ENCODE data around the gene EPHB1. TPM values are rescaled to one million over a fixed set of nuclear protein-coding genes. Genes with fewer than 3 reads are reported as not detected.

The EPHB1 gene
- total RNA-seq, 4 donors from 2014 or later = 0.08 to 1.1 (median 0.72) TPM

DNA sequence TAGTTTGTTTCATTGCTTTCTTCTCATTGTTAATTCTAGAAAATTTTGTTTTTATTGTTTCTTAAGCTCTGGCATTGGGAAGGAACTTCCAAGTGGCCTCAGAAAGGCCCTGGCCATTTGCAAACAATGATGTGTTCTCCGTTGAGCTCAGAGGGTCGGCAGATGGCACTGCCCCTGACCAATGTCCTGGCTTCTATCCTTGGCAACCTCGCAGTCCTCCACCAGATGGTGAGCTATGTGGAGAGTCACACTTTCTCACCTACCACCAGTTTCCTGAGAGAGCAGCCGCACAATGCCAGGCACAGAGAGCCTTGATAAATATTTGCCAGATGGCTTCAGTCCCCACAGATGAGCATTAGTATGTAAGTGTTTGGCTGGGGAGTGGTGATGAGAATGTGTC is 343.7 kb downstream of the EPHB1 start:
- WGBS, 2 donors = 71 to 82% methylated on average over 3 to 4 of the region's 4 CpGs
- no peak overlapping the region for H3K4me3 ChIP-seq
- no peaks in the 10 kb centered on the region for H3K4me1 ChIP-seq
- DNase-seq = no peak
- TF ChIP-seq POLR2A (IDR thresholded peaks at IDR 0.05) = no peak
- TF ChIP-seq, protein P1, sequence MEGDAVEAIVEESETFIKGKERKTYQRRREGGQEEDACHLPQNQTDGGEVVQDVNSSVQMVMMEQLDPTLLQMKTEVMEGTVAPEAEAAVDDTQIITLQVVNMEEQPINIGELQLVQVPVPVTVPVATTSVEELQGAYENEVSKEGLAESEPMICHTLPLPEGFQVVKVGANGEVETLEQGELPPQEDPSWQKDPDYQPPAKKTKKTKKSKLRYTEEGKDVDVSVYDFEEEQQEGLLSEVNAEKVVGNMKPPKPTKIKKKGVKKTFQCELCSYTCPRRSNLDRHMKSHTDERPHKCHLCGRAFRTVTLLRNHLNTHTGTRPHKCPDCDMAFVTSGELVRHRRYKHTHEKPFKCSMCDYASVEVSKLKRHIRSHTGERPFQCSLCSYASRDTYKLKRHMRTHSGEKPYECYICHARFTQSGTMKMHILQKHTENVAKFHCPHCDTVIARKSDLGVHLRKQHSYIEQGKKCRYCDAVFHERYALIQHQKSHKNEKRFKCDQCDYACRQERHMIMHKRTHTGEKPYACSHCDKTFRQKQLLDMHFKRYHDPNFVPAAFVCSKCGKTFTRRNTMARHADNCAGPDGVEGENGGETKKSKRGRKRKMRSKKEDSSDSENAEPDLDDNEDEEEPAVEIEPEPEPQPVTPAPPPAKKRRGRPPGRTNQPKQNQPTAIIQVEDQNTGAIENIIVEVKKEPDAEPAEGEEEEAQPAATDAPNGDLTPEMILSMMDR (IDR thresholded peaks at IDR 0.05) = no peak
- intact Hi-C loops (cut with DNase I) = no loop called here
- H3K27me3 ChIP-seq = no peaks in the 10 kb centered on the region
- no peak overlapping the region for H3K27ac ChIP-seq
- no peaks in the 10 kb centered on the region for H3K9me3 ChIP-seq
- no peaks in the 10 kb centered on the region for H3K36me3 ChIP-seq

DNA sequence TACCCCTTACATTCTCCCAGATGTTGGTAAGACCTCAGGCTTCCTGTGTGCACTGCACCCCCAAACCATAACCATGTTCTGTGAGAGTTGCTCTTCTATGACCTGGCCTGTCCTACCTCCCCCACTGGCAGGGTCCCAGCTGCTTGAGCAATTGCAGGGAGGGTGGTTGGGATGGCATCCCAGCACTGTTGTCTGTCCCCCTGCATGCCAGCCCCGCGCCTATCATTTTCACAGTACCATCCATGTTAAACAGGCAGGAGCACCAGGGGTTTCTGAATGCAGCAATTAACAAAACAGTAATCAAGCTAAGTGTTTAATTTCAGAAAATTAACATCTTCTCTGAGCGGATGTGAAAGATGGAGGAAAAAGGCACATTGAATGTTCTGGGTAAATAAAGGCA is 345.5 kb downstream of the EPHB1 start:
- no peaks in the 10 kb centered on the region for H3K9me3 ChIP-seq
- intact Hi-C loops (cut with DNase I) = no loop called here
- no peak for DNase-seq
- WGBS, 2 donors = 87 to 91% methylated on average over 1 to 3 of the region's 3 CpGs
- H3K4me1 ChIP-seq = no peaks in the 10 kb centered on the region
- TF ChIP-seq POLR2A (IDR thresholded peaks at IDR 0.05) = no peak
- TF ChIP-seq, protein P1 (IDR thresholded peaks at IDR 0.05) = no peak
- no peaks in the 10 kb centered on the region for H3K27me3 ChIP-seq
- H3K4me3 ChIP-seq = no peak overlapping the region
- no peak overlapping the region for H3K27ac ChIP-seq
- H3K36me3 ChIP-seq = no peaks in the 10 kb centered on the region

DNA sequence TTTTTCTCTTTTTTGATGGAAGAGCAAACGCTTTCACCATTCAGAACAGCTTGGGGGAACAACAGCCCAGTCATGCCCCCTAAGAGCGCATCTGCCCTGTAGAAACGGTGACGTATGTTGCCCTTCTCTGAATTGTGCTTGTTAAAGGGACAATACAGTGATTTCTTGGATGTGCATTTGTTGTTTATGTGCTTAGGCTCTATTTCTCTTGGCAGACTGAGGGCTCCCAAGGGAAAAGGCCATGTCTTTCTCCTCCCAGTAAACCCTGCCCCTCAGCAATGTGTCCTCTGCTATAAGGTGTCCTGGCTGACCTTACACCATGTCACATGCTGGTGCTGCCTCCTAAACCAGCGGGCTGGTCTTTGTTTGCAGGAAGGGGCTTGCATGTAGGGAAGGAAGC is 346.1 kb downstream of the EPHB1 start:
- WGBS, 2 donors = 78 to 85% methylated on average over 5 of the region's 5 CpGs
- Histone ChIP-seq H3K4me3 (no peak overlapping the region), H3K27ac (no peak overlapping the region), H3K27me3 (no peaks in the 10 kb centered on the region), H3K36me3 (no peaks in the 10 kb centered on the region), H3K4me1 (no peaks in the 10 kb centered on the region), H3K9me3 (no peaks in the 10 kb centered on the region)
- TF ChIP-seq, protein P1 (IDR thresholded peaks at IDR 0.05) = no peak
- no peak for TF ChIP-seq POLR2A (IDR thresholded peaks at IDR 0.05)
- intact Hi-C loops (cut with DNase I) = no loop called here
- no peak for DNase-seq

DNA sequence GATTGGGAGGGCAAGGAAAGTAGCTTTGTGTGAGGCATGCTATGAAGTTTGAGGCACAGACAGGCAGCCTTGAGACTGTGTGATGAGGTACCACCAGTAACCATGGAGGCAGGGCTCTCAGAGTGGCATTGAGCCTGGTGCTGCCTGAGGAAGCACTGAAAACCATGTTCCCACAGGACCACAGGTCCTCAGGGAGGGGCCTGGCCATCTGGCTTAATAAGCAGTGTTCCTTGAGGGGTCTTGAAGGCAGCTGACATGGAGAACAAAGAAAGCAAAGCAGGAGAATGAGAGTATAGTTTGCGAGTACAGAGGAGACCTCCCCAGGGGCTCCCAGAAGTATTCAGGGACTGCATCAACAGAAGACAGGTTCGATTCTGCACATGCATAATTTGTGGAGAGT is 346.6 kb downstream of the EPHB1 start:
- H3K4me1 ChIP-seq = no peaks in the 10 kb centered on the region
- no peak overlapping the region for H3K4me3 ChIP-seq
- no peaks in the 10 kb centered on the region for H3K27me3 ChIP-seq
- H3K36me3 ChIP-seq = no peaks in the 10 kb centered on the region
- H3K9me3 ChIP-seq = no peaks in the 10 kb centered on the region
- H3K27ac ChIP-seq = no peak overlapping the region
- DNase-seq = no peak
- intact Hi-C loops (cut with DNase I) = no loop called here
- 52 to 67% methylated on average over 2 of the region's 2 CpGs for WGBS, 2 donors
- no peak for TF ChIP-seq POLR2A (IDR thresholded peaks at IDR 0.05)
- TF ChIP-seq, protein P1 (IDR thresholded peaks at IDR 0.05) = no peak

DNA sequence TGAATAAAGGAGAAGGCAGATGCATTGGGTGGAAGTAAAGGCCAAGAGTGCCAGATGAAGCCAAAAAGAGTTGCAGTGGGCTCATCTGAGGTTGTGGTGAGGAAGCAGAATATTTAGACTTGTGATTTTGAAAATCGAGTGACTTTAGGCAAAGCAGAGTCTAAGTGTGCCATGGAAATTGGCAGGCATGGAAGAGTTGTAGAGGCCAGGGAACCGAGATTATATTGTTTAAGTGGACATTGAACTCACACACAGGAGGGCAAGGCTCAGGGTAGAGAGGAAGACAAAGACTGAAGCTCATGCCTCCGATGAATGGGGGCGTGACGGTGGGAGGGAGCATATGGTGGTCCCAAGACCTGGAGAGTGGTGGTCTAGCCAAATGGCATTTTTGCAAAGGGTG is 347.5 kb downstream of the EPHB1 start:
- Histone ChIP-seq H3K36me3 (no peaks in the 10 kb centered on the region), H3K4me1 (no peaks in the 10 kb centered on the region), H3K27me3 (no peaks in the 10 kb centered on the region), H3K9me3 (no peaks in the 10 kb centered on the region), H3K4me3 (no peak overlapping the region), H3K27ac (no peak overlapping the region)
- intact Hi-C loops (cut with DNase I) = no loop called here
- DNase-seq = no peak
- 75 to 79% methylated on average over 5 of the region's 5 CpGs for WGBS, 2 donors
- TF ChIP-seq, protein P1 (IDR thresholded peaks at IDR 0.05) = no peak

Measured in esophagus squamous epithelium (tissue), 5 donors.